22Rv1 (cell line): ENCODE measurements around the gene GRIN3A.

Experiments used
- CTCF ChIP-seq: fragments of 450-650 bp; IDR thresholded peaks from 2 replicates; pipeline ENCODE4 v1.5.1; 2017; ENCODE audit warnings: mild to moderate bottlenecking
- ZFX ChIP-seq: fragments of 450-650 bp; IDR thresholded peaks from 2 replicates; pipeline ENCODE4 v1.6.1; 2017; ENCODE audit warnings: antibody characterized with exemption, borderline replicate concordance

- TF ChIP-seq CTCF (peak; percentile 72), ZFX (no peak)
Observed at GRCh38 chr9:101566904-101567724, 171.3 kb downstream of the GRIN3A start.
